AG10803 (cell line): ENCODE data around the gene TMEM14A.

ENCODE experiments used
- DNase-seq: peaks from one replicate; pipeline ENCODE4 v3.0.0; 2010; ENCODE audit warnings: low read depth
- H3K4me3 ChIP-seq: 2 replicates; pipeline ENCODE4 v1.5.1; 2011; ENCODE audit warnings: mild to moderate bottlenecking, low read length, control low read depth
- TF ChIP-seq, protein P1 (sequence below): conservative IDR thresholded peaks from 2 replicates; pipeline ENCODE4 v1.5.1; 2011; ENCODE audit warnings: mild to moderate bottlenecking, low read length, control low read depth, inconsistent platforms

The TMEM14A gene

GRCh38 chr6:52639493-52639892, 31.4 kb upstream of the TMEM14A start:
- DNase-seq, result no peak
- TF ChIP-seq, protein P1, sequence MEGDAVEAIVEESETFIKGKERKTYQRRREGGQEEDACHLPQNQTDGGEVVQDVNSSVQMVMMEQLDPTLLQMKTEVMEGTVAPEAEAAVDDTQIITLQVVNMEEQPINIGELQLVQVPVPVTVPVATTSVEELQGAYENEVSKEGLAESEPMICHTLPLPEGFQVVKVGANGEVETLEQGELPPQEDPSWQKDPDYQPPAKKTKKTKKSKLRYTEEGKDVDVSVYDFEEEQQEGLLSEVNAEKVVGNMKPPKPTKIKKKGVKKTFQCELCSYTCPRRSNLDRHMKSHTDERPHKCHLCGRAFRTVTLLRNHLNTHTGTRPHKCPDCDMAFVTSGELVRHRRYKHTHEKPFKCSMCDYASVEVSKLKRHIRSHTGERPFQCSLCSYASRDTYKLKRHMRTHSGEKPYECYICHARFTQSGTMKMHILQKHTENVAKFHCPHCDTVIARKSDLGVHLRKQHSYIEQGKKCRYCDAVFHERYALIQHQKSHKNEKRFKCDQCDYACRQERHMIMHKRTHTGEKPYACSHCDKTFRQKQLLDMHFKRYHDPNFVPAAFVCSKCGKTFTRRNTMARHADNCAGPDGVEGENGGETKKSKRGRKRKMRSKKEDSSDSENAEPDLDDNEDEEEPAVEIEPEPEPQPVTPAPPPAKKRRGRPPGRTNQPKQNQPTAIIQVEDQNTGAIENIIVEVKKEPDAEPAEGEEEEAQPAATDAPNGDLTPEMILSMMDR, result no peak
- H3K4me3 ChIP-seq, result no peak overlapping the region

DNA sequence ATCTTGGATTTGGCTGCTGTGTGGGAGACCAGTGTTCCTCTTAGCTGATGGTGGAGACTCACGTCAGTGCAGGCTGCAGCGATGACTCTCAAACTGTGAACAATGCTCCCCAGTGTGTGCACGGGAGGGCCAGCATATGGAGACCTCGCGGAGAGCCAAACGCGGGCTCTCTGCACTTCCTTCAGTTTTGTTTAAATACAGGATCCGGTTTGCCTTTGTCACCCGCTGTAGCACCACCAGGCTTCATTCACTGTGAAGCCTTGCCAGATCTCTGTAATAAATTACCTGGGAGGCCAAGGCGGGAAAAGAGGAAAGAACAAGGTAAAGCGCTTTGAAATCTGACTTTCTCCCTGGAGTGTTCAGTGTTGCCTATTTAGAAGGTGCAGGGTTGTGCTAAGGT, 30.7 kb upstream of the TMEM14A start:
- peak; percentile 35 for DNase-seq
- TF ChIP-seq, protein P1, result no peak
- no peak overlapping the region for H3K4me3 ChIP-seq

DNA sequence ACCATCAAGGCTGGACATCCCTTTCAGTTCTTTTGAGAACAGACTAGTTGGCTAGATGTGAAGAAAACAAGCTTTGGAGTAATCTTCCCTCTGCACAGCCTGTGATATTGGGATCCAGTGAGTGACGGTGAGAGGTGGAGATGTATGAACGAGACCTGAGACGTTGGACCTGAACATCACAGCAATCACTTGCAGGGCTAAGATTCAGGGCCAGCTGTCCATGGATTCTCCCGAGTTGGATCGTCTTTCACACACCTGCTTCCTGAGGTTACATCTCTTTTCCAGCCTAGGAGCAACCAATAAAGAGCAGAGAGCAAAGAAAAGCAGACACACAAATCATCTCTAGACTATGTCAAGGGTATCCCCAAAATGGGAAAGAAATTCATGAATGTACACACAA, 30.0 kb upstream of the TMEM14A start:
- TF ChIP-seq, protein P1, result no peak
- no peak for DNase-seq
- H3K4me3 ChIP-seq, result no peak overlapping the region

- no peak overlapping the region for H3K4me3 ChIP-seq
- DNase-seq, result no peak
Observed at GRCh38 chr6:52641388-52641787, 29.5 kb upstream of the TMEM14A start.

GRCh38 chr6:52641826-52642225, 29.1 kb upstream of the TMEM14A start:
- no peak for DNase-seq
- TF ChIP-seq, protein P1, result no peak
- no peak overlapping the region for H3K4me3 ChIP-seq

More at GRCh38 chr6:52641388-52641787, 29.5 kb upstream of the TMEM14A start:
- TF ChIP-seq, protein P1, result no peak

DNA sequence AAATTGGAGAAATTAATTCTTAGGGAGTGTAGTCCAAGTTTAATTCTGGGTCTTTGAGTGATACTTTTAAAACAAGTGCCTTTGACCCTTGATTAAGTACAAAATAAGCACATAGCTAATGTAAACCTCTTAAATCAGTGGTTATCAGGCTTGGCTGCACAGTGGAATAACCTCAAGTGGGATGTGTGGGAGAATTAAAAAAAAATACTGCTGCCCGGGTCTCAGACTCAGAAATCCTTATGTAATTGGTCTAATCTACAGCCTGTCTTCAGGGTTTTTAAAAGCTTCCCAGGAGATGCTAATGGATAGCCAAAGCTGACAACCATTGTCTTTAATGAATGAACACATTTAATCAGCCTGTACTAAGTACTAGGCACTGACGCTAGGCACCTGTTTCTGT, 28.5 kb upstream of the TMEM14A start:
- no peak for DNase-seq
- TF ChIP-seq, protein P1, result no peak

DNA sequence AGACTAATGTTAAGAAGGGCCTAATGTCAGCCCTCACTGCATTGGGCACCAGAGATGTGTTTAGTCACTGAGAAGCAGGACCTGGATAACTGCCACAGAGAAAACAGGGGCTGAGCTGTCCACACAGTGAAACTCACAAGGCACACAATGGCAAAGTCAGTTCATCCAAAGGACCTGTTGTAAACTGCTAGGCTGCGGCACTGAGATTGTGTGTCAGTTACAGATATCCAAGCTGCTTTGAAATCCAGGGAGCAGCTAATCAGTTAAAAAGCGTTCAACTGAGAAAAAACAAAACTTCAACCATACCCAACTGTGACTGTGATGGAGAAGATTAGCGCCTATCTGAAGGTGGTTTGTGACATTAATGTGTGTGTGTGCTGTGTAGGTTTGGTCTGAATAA, 27.8 kb upstream of the TMEM14A start:
- H3K4me3 ChIP-seq, result no peak overlapping the region
- no peak for DNase-seq
- TF ChIP-seq, protein P1, result no peak

More for the DNA sequence above, 28.5 kb upstream of the TMEM14A start:
- no peak overlapping the region for H3K4me3 ChIP-seq
